Measurements from ENCODE around the gene KRT83.

- TF ChIP-seq CTCF (IDR thresholded peaks at IDR 0.05) (no peak), POLR2A (IDR thresholded peaks at IDR 0.05) (no peak)
Measured at GRCh38 chr12:52274521-52275120, 46.6 kb downstream of the KRT83 start, which contains the start of gene KRT86.
